Measurements from ENCODE around the gene ZBTB11.
"Not testable (repeated sequence)": the region's sequence is repeated elsewhere in the genome, so short reads cannot be mapped to it uniquely, and the experiment has no call there.

Gene ZBTB11

GRCh38 chr3:101691685-101692671, 15.0 kb upstream of the ZBTB11 start:
- DNase-seq, result not testable (repeated sequence)

- no peak for DNase-seq
These were observed 14.0 kb upstream of the ZBTB11 start for GRCh38 chr3:101690972-101691371.

GRCh38 chr3:101689286-101689685, 12.4 kb upstream of the ZBTB11 start:
- no peak for DNase-seq

- no peak for DNase-seq
These were observed 10.4 kb upstream of the ZBTB11 start for GRCh38 chr3:101687142-101687931.

GRCh38 chr3:101685870-101686307, 9.0 kb upstream of the ZBTB11 start:
- no peak for DNase-seq

GRCh38 chr3:101685050-101685400, 8.1 kb upstream of the ZBTB11 start:
- no peak for DNase-seq

- DNase-seq, result no peak
These were observed 3.5 kb upstream of the ZBTB11 start for GRCh38 chr3:101680466-101680865.

- not testable (repeated sequence) for DNase-seq
These were observed 1.9 kb upstream of the ZBTB11 start for GRCh38 chr3:101678837-101679236.

- no peak for DNase-seq
These were observed 729 bp upstream of the ZBTB11 start for GRCh38 chr3:101677436-101678286.

GRCh38 chr3:101676216-101676764, 642 bp downstream of the ZBTB11 start:
- DNase-seq, result no peak

GRCh38 chr3:101675709-101676215, 1.2 kb downstream of the ZBTB11 start:
- DNase-seq, result no peak

GRCh38 chr3:101674518-101674917, 2.4 kb downstream of the ZBTB11 start:
- DNase-seq, result no peak

GRCh38 chr3:101673953-101674352, 3.0 kb downstream of the ZBTB11 start:
- no peak for DNase-seq

GRCh38 chr3:101671014-101671413, 5.9 kb downstream of the ZBTB11 start:
- DNase-seq, result no peak

- DNase-seq, result no peak
These were observed 9.1 kb downstream of the ZBTB11 start for GRCh38 chr3:101667844-101668243.

- DNase-seq, result no peak
These were observed 9.6 kb downstream of the ZBTB11 start for GRCh38 chr3:101667331-101667730.

- no peak for DNase-seq
These were observed 11.1 kb downstream of the ZBTB11 start for GRCh38 chr3:101665851-101666250.

- DNase-seq, result no peak
These were observed 11.6 kb downstream of the ZBTB11 start for GRCh38 chr3:101665357-101665756.

GRCh38 chr3:101660714-101661113, 16.2 kb downstream of the ZBTB11 start:
- no peak for DNase-seq

GRCh38 chr3:101656651-101657050, 20.3 kb downstream of the ZBTB11 start:
- no peak for DNase-seq

- no peak for DNase-seq
These were observed 30.2 kb downstream of the ZBTB11 start for GRCh38 chr3:101646726-101647125.

Measured in SIG-M5 (cell line).